ENCODE data around the gene RERE.

RERE gene

GRCh38 chr1:8552820-8553397 lies 264.5 kb downstream of the RERE start:
- Histone ChIP-seq H3K9me3 (ENCODE audit: low read length) (no peaks in the 10 kb centered on the region), H3K9ac (ENCODE audit: low read length) (no peak overlapping the region), H3K27me3 (ENCODE audit: control insufficient read depth in 1 of 2, insufficient read depth in 2 of 2, low read length in 2 of 2) (no peaks in the 10 kb centered on the region), H3K36me3 (ENCODE audit: insufficient read depth, low read length) (no peaks in the 10 kb centered on the region), H3K27ac (ENCODE audit: low read depth, low read length) (no peak overlapping the region), H3K4me1 (ENCODE audit: insufficient read depth, low read length) (no peaks in the 10 kb centered on the region), H3K4me3 (ENCODE audit: low read depth in 1 of 2, low read length in 2 of 2) (no peak overlapping the region)

- H3K27me3 ChIP-seq (ENCODE audit: control insufficient read depth in 1 of 2, insufficient read depth in 2 of 2, low read length in 2 of 2): no peaks in the 10 kb centered on the region
- H3K9me3 ChIP-seq (ENCODE audit: low read length): no peaks in the 10 kb centered on the region
- no peak overlapping the region for H3K4me3 ChIP-seq (ENCODE audit: low read depth in 1 of 2, low read length in 2 of 2)
- H3K9ac ChIP-seq (ENCODE audit: low read length): no peak overlapping the region
- no peak overlapping the region for H3K27ac ChIP-seq (ENCODE audit: low read depth, low read length)
- H3K36me3 ChIP-seq (ENCODE audit: insufficient read depth, low read length): no peaks in the 10 kb centered on the region
- H3K4me1 ChIP-seq (ENCODE audit: insufficient read depth, low read length): no peaks in the 10 kb centered on the region
These were observed 265.6 kb downstream of the RERE start for GRCh38 chr1:8551613-8552489.

GRCh38 chr1:8551057-8551456 lies 266.4 kb downstream of the RERE start:
- H3K4me1 ChIP-seq (ENCODE audit: insufficient read depth, low read length): no peaks in the 10 kb centered on the region
- H3K27me3 ChIP-seq (ENCODE audit: control insufficient read depth in 1 of 2, insufficient read depth in 2 of 2, low read length in 2 of 2): no peaks in the 10 kb centered on the region
- H3K27ac ChIP-seq (ENCODE audit: low read depth, low read length): no peak overlapping the region
- H3K9ac ChIP-seq (ENCODE audit: low read length): no peak overlapping the region
- H3K36me3 ChIP-seq (ENCODE audit: insufficient read depth, low read length): no peaks in the 10 kb centered on the region
- H3K9me3 ChIP-seq (ENCODE audit: low read length): no peaks in the 10 kb centered on the region
- no peak overlapping the region for H3K4me3 ChIP-seq (ENCODE audit: low read depth in 1 of 2, low read length in 2 of 2)

- no peak overlapping the region for H3K9ac ChIP-seq (ENCODE audit: low read length)
These were observed 269.6 kb downstream of the RERE start for GRCh38 chr1:8547791-8548190.

GRCh38 chr1:8545078-8545477 lies 272.4 kb downstream of the RERE start:
- Histone ChIP-seq H3K27me3 (ENCODE audit: control insufficient read depth in 1 of 2, insufficient read depth in 2 of 2, low read length in 2 of 2) (no peaks in the 10 kb centered on the region), H3K9me3 (ENCODE audit: low read length) (no peaks in the 10 kb centered on the region), H3K4me1 (ENCODE audit: insufficient read depth, low read length) (peaks cover 19% of the 10 kb centered on the region), H3K36me3 (ENCODE audit: insufficient read depth, low read length) (no peaks in the 10 kb centered on the region), H3K9ac (ENCODE audit: low read length) (no peak overlapping the region), H3K27ac (ENCODE audit: low read depth, low read length) (no peak overlapping the region), H3K4me3 (ENCODE audit: low read depth in 1 of 2, low read length in 2 of 2) (no peak overlapping the region)

More at GRCh38 chr1:8547791-8548190, 269.6 kb downstream of the RERE start:
- H3K9me3 ChIP-seq (ENCODE audit: low read length): no peaks in the 10 kb centered on the region
- no peaks in the 10 kb centered on the region for H3K36me3 ChIP-seq (ENCODE audit: insufficient read depth, low read length)
- no peaks in the 10 kb centered on the region for H3K4me1 ChIP-seq (ENCODE audit: insufficient read depth, low read length)
- H3K27ac ChIP-seq (ENCODE audit: low read depth, low read length): no peak overlapping the region
- H3K27me3 ChIP-seq (ENCODE audit: control insufficient read depth in 1 of 2, insufficient read depth in 2 of 2, low read length in 2 of 2): no peaks in the 10 kb centered on the region
- no peak overlapping the region for H3K4me3 ChIP-seq (ENCODE audit: low read depth in 1 of 2, low read length in 2 of 2)

- Histone ChIP-seq H3K36me3 (ENCODE audit: insufficient read depth, low read length) (no peaks in the 10 kb centered on the region), H3K27ac (ENCODE audit: low read depth, low read length) (no peak overlapping the region)
These were observed 272.8 kb downstream of the RERE start for GRCh38 chr1:8544644-8545043.

GRCh38 chr1:8543965-8544364 lies 273.5 kb downstream of the RERE start:
- Histone ChIP-seq H3K36me3 (ENCODE audit: insufficient read depth, low read length) (no peaks in the 10 kb centered on the region), H3K9me3 (ENCODE audit: low read length) (no peaks in the 10 kb centered on the region)

More at GRCh38 chr1:8544644-8545043, 272.8 kb downstream of the RERE start:
- Histone ChIP-seq H3K9ac (ENCODE audit: low read length) (no peak overlapping the region), H3K27me3 (ENCODE audit: control insufficient read depth in 1 of 2, insufficient read depth in 2 of 2, low read length in 2 of 2) (no peaks in the 10 kb centered on the region), H3K4me1 (ENCODE audit: insufficient read depth, low read length) (peaks cover 19% of the 10 kb centered on the region), H3K9me3 (ENCODE audit: low read length) (no peaks in the 10 kb centered on the region), H3K4me3 (ENCODE audit: low read depth in 1 of 2, low read length in 2 of 2) (no peak overlapping the region)

GRCh38 chr1:8541961-8542521 lies 275.4 kb downstream of the RERE start:
- Histone ChIP-seq H3K36me3 (ENCODE audit: insufficient read depth, low read length) (no peaks in the 10 kb centered on the region), H3K9me3 (ENCODE audit: low read length) (no peaks in the 10 kb centered on the region), H3K27me3 (ENCODE audit: control insufficient read depth in 1 of 2, insufficient read depth in 2 of 2, low read length in 2 of 2) (no peaks in the 10 kb centered on the region), H3K4me1 (ENCODE audit: insufficient read depth, low read length) (peaks cover 27% of the 10 kb centered on the region), H3K27ac (ENCODE audit: low read depth, low read length) (no peak overlapping the region), H3K4me3 (ENCODE audit: low read depth in 1 of 2, low read length in 2 of 2) (no peak overlapping the region), H3K9ac (ENCODE audit: low read length) (no peak overlapping the region)

More at GRCh38 chr1:8543965-8544364, 273.5 kb downstream of the RERE start:
- no peak overlapping the region for H3K4me3 ChIP-seq (ENCODE audit: low read depth in 1 of 2, low read length in 2 of 2)
- no peaks in the 10 kb centered on the region for H3K27me3 ChIP-seq (ENCODE audit: control insufficient read depth in 1 of 2, insufficient read depth in 2 of 2, low read length in 2 of 2)
- H3K4me1 ChIP-seq (ENCODE audit: insufficient read depth, low read length): peaks cover 19% of the 10 kb centered on the region
- H3K9ac ChIP-seq (ENCODE audit: low read length): no peak overlapping the region
- H3K27ac ChIP-seq (ENCODE audit: low read depth, low read length): no peak overlapping the region

GRCh38 chr1:8540971-8541370 lies 276.5 kb downstream of the RERE start:
- Histone ChIP-seq H3K36me3 (ENCODE audit: insufficient read depth, low read length) (no peaks in the 10 kb centered on the region), H3K9me3 (ENCODE audit: low read length) (no peaks in the 10 kb centered on the region), H3K27ac (ENCODE audit: low read depth, low read length) (no peak overlapping the region), H3K9ac (ENCODE audit: low read length) (no peak overlapping the region), H3K27me3 (ENCODE audit: control insufficient read depth in 1 of 2, insufficient read depth in 2 of 2, low read length in 2 of 2) (no peaks in the 10 kb centered on the region), H3K4me3 (ENCODE audit: low read depth in 1 of 2, low read length in 2 of 2) (no peak overlapping the region), H3K4me1 (ENCODE audit: insufficient read depth, low read length) (peaks cover 37% of the 10 kb centered on the region)

GRCh38 chr1:8540261-8540941 lies 277.0 kb downstream of the RERE start:
- H3K27me3 ChIP-seq (ENCODE audit: control insufficient read depth in 1 of 2, insufficient read depth in 2 of 2, low read length in 2 of 2): no peaks in the 10 kb centered on the region
- H3K4me3 ChIP-seq (ENCODE audit: low read depth in 1 of 2, low read length in 2 of 2): no peak overlapping the region
- H3K4me1 ChIP-seq (ENCODE audit: insufficient read depth, low read length): peaks cover 40% of the 10 kb centered on the region
- H3K27ac ChIP-seq (ENCODE audit: low read depth, low read length): no peak overlapping the region
- H3K9me3 ChIP-seq (ENCODE audit: low read length): no peaks in the 10 kb centered on the region
- no peak overlapping the region for H3K9ac ChIP-seq (ENCODE audit: low read length)
- no peaks in the 10 kb centered on the region for H3K36me3 ChIP-seq (ENCODE audit: insufficient read depth, low read length)

GRCh38 chr1:8539683-8540082 lies 277.8 kb downstream of the RERE start:
- Histone ChIP-seq H3K36me3 (ENCODE audit: insufficient read depth, low read length) (no peaks in the 10 kb centered on the region), H3K27ac (ENCODE audit: low read depth, low read length) (no peak overlapping the region), H3K27me3 (ENCODE audit: control insufficient read depth in 1 of 2, insufficient read depth in 2 of 2, low read length in 2 of 2) (no peaks in the 10 kb centered on the region), H3K9ac (ENCODE audit: low read length) (no peak overlapping the region), H3K9me3 (ENCODE audit: low read length) (no peaks in the 10 kb centered on the region), H3K4me3 (ENCODE audit: low read depth in 1 of 2, low read length in 2 of 2) (no peak overlapping the region), H3K4me1 (ENCODE audit: insufficient read depth, low read length) (peaks cover 47% of the 10 kb centered on the region)

All from muscle layer of colon (tissue), 2 donors.